Pulmonary artery endothelial cell (primary cell): Measurements from ENCODE around the gene CPT1C. TPM values are rescaled to one million over a fixed set of nuclear protein-coding genes. Genes with fewer than 3 reads are reported as not detected.

ENCODE experiments used
- DNase-seq: peaks from one replicate; pipeline ENCODE4 v3.0.0-alpha.2; 2011; ENCODE audit warnings: low read depth, low spot score
- total RNA-seq: library from RNA; depleted of rRNA; stranded (reverse); fragments of >200 nt; gene quantifications from 2 replicates; pipeline ENCODE4 v1.2.3, GENCODE V29; 2014

CPT1C gene
- total RNA-seq, 1 donor from 2014 or later: 24.7 TPM

DNA sequence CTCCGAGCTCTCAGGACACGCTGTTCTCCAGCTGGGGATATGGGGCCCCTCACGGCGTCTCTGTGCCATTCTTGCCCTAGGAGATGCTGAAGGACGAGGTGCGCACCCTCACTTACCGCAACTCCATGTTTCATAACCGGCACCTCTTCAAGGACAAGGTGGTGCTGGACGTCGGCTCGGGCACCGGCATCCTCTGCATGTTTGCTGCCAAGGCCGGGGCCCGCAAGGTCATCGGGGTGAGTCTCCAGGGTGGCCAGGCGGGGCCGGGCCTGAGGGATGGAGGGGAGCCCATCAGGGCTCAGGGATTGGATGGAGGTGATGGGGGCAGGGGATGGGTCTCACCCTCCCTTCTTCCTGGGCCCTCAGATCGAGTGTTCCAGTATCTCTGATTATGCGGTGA is 9.1 kb upstream of the CPT1C start:
- DNase-seq: no peak

DNA sequence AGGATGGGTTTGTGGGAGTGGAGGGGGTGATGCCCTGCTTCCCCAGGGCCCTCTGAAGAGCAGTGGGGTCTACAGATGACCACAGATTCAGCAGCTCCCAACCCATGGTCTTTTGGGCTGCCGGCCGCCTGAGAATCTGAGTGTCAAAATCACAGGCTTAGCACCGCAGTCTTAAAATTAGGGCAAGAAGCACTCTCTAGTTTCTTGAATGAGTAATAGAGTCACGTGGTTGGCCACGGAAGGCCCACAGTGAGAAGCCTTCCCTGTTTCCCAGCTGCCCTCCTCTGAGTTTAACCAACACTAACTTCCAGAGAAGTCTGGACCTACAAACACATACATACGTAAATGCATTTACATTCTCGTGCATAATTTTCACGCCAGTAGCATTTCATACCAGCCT is 8.6 kb upstream of the CPT1C start:
- no peak for DNase-seq

DNA sequence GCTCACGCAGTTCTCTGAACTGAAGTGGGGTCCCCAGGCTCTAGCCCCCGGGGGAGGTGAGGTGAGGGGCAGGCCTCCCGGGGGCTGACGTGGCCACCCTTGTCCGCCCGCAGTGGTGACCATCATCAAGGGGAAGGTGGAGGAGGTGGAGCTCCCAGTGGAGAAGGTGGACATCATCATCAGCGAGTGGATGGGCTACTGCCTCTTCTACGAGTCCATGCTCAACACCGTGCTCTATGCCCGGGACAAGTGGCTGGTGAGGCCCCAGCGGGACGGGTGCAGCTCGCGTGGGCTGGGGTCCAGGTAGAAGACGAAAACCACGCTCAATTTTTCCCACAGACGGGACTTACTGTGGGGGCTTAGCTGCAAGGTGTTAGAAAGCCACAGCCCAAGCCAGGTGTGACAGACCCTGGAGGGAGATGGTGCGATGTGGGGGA is 7.1 kb upstream of the CPT1C start:
- no peak for DNase-seq

DNA sequence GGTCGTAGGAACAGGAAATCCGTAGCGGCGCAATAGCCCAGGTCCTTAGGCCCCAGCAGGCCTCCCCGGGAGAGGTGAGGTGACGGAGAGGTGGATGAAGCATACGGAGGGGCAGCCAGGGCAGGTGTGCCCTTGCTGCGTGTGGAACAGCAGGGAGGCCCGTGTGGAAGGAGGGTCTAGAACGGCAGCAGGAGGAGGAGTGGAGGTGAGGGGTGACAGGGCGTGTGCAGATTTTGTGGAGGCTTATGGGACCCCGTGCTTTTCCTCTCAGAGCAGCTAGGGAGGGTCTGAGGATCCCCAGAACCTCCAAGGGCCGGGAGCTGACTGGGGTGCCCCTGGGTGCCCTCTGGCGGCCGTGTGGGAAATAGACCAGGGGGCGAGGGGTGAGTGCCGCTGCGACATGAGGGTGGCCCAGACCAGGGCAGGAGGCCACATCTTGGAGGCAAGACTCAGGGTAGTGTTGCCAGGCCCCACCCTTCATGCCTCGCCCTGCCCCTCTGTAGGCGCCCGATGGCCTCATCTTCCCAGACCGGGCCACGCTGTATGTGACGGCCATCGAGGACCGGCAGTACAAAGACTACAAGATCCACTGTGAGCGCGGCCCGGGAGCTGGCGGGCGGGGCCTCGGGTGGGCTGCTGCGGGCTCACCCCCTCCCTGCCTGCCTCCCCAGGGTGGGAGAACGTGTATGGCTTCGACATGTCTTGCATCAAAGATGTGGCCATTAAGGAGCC is 6.5 kb upstream of the CPT1C start:
- no peak for DNase-seq

DNA sequence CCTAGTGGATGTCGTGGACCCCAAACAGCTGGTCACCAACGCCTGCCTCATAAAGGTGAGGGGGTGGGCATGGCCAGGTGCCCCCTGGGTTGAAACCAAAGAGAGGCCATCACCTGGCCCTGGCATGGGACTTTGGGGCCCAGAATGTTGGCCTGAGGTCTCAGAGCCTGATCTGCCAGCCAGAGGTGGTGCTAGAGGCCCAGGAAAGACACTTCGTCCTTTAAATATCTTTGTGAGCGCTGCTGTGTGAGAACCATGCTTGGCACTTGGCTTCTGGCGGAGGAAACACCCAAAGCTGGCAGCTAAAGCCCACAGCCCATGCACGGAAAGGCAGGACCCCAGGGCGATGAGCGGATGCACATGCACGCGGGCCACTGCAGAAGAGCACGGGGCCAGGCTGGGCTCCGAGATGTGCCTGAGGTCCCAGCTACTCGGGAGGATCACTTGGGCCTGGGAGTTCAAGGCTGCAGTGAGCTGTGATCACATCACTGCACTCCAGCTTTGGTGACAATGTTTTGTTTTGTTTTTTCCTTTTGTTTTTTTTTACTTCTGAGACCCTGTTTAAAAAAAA is 5.8 kb upstream of the CPT1C start:
- DNase-seq: no peak

DNA sequence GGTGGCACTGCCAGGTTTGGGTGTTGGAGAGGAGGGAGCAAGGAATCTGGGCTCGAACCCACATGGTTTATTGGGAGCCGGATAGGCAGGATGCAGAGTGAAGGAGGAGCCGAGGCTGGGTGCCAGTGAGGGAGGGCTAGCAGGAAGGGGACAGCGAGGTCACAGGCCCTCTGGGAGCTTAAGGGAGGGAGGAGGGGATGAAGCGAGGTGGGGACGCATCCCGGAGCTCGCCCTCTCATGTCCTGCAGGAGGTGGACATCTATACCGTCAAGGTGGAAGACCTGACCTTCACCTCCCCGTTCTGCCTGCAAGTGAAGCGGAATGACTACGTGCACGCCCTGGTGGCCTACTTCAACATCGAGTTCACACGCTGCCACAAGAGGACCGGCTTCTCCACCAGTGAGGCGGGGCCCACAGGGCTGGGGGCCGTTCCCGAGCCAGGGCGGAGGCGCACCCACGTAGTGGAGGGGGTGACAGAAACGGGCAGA is 5.0 kb upstream of the CPT1C start:
- DNase-seq: no peak

DNA sequence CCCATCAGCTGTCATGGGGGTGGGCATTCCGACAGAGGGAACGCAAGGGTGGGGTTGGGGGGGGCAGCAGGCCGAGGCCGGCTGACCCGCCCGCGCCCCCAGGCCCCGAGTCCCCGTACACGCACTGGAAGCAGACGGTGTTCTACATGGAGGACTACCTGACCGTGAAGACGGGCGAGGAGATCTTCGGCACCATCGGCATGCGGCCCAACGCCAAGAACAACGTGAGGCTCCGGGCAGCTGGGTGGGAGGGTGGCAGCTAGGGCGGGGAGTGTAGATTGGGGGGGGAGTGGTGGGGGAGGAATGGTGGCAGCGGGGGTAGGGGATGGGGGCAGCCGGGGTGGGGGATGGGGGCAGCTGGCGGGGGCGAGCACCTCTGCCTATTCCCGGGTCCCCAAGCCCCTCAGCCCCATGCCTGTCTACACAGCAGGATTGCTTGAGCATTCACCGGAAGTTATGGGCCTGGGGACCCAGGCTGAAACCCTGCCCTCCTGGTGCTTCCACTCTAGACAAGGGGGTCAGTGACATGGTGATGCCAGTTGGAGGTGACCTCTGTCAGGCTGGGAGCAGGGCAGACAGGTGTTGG is 4.3 kb upstream of the CPT1C start:
- DNase-seq: no peak

DNA sequence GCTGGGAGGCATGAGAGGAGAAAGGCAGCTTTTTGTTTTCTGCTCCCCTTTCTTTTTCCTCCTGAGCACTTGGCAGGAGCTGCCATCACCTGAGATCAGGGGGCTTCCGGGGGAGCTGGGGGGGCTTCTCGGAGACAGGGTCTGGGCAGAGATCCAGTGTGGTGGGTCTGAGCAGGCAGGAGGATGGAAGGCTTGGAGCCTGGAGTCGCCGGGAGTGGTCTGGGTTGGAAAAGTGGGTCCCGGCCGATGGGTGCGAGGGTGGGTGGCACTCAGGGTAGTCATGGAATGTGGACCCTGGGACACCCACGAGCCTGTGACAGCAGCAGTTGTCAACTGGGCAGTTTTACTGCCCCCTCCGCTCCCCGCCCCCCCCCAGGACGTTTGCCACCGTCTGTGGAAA is 3.8 kb upstream of the CPT1C start:
- DNase-seq: no peak

DNA sequence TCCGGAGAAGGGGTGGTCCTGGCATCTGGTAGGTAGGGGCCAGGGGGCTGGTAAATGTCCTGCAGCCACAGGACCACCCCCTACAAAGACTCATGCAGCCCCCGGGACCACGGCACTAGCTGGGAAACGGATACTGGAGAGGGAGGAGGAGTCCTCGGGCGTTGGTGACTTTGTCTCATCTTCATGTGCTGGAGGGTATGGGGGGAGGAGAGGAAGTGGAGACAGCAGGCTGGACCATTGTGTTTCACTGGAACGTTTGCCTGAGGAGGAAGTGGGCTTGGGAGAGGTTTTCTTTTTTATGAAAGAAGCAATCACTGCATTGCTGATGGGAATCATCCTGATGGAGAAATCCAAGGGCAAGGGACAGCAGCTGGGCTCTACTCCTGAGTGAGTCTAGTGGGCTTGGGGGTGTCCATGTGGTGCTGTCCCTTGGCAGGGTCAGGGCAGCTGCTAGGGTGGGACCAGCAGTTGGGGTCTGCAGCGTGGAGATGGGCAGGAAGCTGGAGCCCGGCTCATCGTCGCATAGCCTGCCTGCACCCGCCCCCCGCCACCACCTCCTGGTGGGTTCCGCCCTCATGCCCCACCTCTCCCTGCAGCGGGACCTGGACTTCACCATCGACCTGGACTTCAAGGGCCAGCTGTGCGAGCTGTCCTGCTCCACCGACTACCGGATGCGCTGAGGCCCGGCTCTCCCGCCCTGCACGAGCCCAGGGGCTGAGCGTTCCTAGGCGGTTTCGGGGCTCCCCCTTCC is 3.2 kb upstream of the CPT1C start:
- DNase-seq: no peak

DNA sequence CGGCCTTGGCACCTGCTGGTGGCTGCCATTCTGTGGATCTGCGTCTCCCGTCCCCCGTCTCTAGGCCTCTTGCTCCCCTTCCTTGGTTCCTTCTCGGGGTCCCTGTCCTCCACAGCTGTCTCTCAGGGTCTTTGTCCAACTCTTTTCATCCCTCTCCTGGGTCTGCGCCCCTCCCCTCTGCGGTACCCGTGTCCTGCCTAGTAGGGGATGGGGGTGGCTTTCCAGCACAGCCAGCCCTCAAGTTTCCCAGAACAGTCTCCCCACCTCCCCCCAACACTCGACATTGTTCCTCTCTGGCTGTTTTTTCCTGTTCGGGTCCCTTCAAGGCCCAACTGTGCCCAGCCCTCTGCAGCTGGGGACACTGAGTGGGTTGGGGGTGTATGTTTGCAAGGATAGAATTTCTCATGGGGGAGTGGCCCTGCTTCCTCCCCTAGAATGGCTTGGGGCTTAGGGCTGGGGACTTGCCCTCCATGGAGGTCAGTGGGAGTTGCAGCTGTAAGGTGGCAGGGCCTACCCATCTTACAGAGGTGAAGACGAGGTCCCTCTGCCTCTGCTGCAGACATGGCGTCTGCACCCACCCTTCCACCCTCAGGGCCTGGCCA is 2.3 kb upstream of the CPT1C start:
- DNase-seq: no peak

DNA sequence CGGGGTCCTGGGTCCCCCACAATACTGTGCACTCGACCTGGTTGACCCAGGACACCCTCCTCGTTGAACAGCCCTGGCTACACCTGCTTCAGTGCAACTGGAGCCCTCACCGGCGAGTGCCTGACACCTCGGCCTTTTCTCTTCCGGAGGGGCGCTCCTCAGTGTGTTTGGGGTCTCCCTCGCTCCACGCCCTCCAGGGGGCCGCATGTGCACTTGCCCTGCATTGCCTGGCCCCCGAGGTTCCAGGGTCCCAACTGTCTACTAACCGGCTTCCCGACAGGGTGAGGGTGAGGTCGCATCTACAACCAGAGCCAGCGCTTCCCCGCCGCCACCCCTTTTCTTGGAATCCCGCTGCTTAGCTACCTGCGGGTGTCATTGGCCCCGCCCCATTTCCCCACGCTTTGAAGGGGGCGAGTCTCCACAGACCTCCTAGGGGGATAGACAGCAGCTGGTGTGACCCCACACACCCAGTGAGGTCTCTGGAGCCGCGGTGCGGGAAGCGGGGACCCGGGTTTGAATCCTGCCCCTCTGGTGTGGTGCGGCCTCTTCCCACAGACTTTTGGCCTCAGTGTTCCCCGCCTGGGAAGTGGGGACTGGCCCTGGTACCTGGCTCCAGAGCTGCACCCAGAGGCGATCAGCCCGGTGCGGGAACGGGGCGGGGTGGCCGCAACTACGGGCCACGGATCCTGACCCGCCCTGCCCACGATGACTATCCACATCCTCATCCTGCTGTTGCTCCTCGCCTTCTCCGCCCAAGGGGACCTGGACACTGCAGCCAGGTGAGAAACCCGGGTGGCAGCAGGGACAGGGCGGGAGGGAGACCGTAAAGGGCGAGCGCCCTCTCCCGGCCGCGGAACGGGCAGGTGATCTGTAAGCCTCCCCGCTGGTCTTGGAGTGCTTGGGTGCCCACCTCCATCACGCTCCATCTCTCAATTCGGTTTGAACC is 1.5 kb upstream of the CPT1C start, which contains the start of gene ADM5:
ADM5 (plus strand) TSS at position 462 of the 946 bp plus-strand sequence; CDS start at position 706, 244 bp downstream.
- no peak for DNase-seq

DNA sequence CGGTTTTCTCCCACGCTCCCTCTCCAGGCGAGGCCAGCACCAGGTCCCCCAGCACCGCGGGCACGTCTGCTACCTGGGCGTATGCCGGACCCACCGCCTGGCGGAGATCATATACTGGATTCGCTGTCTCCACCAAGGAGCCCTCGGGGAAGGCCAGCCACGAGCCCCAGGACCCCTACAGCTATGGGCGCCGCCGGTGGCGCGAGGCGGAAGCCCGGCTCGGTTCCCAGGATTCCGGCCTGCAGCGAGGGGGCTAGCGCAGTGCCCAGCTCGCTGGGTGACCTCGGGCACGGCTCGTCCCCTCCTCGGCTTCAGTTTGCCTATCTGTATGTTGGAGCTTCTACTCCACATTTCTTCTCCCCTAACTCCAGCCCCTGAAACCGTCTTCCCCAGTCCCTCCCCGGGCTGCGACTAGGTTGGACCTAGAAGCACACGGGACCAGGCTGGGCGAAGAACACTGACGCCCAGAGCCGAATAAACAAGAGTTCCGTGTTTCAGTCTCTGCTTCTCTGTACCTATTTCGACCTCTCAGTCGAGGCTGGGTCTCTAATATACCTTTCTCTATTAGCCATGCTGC is 749 bp upstream of the CPT1C start:
- no peak for DNase-seq

DNA sequence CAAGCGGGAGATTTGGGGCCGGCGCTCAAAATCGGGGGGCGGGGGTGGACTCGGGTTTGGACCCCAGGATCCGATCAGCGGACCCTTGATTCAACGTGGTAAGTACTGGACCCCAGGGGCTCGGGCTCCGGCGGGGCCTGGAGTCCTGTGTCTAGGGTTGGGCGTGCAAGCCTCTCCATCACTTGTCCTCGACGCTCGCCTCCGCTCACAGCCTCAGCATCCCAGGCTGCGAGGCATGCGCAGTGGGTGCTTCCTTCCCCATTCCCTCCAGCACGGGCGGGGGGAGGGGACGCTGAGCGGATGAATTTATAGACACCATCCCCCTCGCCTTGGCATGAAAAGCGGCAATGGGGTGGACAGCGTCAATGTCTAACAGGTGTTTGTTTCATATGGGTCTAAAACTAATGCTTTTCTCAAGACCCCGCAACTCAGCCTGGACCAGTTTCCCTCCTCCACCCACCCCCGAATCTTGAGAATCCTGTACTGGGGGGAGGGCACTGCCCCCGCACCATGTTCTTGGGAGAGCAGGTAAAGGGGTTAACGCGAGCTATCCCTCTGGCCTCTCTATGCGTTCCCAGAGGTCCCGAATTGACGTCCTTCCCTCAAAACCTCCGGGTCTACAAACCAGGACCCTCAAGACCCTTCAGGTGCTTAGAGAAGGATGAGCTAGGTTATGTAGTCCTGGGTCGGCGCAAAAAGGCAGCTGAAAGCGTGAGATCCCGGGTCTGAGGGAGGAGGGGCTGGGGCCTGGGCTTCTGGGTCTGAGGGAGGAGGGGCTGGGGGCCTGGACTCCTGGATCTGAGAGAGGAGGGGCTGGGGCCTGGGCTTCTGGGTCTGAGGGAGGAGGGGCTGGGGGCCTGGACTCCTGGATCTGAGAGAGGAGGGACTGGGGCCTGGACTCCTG is 579 bp downstream of the CPT1C start:
- no peak for DNase-seq

DNA sequence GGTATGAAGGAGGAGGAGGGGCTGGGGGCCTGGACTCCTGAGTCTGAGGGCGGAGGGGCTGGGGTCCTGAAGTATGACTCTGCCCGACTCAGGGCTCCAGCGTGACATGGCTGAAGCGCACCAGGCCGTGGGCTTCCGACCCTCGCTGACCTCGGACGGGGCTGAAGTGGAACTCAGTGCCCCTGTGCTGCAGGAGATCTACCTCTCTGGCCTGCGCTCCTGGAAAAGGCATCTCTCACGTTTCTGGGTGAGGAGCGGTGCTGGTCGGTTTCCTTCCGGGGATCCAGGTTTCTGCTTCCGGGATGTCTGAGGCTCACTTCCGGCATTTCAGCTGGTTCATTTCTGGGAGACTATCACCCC is 1.2 kb downstream of the CPT1C start:
- no peak for DNase-seq

DNA sequence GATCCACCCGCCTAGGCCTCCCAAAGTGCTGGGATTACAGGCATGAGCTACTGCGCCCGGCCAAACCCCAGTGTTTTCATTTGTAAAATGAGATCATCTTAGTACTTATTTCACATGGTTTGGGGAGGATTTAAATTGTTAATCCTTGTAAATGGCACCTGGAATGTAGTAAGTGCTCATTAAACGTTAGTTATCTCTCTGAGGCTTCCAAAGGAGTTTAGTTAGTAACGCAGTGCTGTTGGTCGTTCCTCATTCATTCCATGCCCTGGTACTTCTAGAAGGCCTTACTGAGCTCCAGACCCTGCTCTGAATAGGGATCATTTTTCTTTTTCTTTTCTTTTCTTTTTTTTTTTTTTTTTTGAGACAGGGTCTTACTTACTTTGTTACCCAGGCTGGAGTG is 5.2 kb downstream of the CPT1C start:
- DNase-seq: no peak

DNA sequence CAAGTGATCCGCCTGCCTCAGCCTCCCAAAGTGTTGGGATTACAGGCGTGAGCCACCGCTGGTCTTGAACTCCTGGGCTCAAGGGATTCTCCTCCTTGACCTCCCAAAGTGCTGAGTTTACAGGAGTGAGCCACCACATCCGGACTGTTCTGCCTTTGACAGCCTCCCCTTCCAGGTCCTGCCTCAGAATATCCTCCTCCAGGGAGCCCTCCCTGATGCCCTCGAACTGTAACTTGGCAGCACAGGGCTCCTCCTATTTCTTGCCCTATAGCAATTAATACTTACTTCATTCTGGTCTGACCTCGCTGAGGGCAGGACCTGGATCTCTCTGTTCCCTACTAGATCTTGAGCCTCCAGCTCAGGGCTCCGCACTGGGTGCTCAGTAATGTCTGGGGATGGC is 5.9 kb downstream of the CPT1C start:
- DNase-seq: no peak

DNA sequence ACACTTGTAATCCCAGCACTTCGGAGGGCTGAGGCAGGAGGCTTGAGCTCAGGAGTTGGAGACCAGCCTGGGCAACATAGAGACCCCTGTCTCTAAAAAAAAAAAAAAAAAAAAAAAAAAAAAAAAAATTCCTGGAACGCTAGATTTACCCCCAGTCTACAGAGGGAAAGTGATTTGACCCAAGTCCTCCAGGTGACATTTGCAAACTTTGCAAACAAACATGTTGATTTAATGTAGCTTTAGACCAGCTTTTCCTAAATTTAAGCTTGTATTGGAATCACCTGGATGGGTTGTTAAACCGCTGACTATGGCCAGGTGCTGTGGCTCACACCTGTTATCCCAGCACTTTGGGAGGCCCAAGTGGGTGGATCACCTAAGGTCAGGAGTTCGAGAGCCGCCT is 8.4 kb downstream of the CPT1C start:
- no peak for DNase-seq

DNA sequence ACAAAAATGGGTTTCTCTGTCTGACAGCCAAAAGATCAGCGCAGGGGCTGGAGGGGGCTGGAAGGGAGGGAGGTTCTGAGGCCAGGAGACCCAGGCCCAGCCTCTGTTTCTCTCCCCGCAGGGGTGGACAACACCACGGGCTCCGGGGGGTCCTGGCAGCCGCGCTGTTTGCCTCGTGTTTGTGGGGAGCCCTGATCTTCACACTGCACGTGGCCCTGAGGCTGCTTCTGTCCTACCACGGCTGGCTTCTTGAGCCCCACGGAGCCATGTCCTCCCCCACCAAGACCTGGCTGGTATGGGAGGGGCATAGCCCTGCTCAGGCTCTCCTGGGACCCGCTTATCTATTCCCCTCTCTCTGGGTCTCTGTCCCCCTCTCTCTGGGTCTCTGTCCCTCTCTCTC is 9.6 kb downstream of the CPT1C start:
- no peak for DNase-seq

DNA sequence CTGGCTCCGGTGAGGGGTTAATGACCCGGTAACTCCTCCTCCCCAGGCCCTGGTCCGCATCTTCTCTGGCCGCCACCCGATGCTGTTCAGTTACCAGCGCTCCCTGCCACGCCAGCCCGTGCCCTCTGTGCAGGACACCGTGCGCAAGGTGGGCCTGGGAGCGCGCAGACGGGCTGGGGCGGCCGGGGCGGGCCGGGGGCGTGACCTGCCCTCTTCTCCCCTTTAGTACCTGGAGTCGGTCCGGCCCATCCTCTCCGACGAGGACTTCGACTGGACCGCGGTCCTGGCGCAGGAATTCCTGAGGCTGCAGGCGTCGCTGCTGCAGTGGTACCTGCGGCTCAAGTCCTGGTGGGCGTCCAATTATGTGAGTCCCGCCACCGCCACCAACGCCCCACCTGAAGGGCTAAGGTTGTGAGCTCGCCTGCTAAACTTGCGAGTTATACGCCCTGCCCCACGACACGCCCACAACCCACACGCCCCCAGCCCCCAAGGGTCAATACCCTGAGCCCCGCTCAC is 10.4 kb downstream of the CPT1C start:
- no peak for DNase-seq
